ENCODE measurements around the gene BCAS1.

BCAS1 gene

DNA sequence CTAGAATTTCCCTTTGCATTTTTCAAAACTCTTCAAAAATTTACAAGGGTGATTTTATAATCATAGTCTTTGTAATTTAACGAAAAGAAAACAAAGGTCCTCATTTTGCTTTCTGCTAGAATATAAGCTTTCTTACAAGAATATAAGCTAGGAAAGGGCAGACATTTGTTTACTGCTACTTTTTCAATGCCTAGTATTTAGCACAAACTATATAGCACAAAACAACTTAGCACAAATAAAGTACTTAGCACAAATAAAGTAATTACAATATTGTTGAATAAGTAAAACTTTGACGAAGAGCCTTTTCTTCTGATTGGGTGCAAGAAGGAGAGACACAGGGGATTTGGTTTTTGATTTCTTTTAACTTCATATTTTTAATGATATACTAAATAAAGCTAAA is 87.8 kb downstream of the BCAS1 start:
- no peak overlapping the region for H3K4me3 ChIP-seq (ENCODE audit: low read depth, low read length)
- DNase-seq, result no peak
- peaks cover 40% of the 10 kb centered on the region for H3K27me3 ChIP-seq
- H3K9me3 ChIP-seq, result no peaks in the 10 kb centered on the region
- H3K36me3 ChIP-seq, result no peaks in the 10 kb centered on the region
- TF ChIP-seq, protein P1, sequence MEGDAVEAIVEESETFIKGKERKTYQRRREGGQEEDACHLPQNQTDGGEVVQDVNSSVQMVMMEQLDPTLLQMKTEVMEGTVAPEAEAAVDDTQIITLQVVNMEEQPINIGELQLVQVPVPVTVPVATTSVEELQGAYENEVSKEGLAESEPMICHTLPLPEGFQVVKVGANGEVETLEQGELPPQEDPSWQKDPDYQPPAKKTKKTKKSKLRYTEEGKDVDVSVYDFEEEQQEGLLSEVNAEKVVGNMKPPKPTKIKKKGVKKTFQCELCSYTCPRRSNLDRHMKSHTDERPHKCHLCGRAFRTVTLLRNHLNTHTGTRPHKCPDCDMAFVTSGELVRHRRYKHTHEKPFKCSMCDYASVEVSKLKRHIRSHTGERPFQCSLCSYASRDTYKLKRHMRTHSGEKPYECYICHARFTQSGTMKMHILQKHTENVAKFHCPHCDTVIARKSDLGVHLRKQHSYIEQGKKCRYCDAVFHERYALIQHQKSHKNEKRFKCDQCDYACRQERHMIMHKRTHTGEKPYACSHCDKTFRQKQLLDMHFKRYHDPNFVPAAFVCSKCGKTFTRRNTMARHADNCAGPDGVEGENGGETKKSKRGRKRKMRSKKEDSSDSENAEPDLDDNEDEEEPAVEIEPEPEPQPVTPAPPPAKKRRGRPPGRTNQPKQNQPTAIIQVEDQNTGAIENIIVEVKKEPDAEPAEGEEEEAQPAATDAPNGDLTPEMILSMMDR (IDR thresholded peaks at IDR 0.05; ENCODE audit: low read depth, low read length), result no peak
- H3K4me1 ChIP-seq, result no peaks in the 10 kb centered on the region

DNA sequence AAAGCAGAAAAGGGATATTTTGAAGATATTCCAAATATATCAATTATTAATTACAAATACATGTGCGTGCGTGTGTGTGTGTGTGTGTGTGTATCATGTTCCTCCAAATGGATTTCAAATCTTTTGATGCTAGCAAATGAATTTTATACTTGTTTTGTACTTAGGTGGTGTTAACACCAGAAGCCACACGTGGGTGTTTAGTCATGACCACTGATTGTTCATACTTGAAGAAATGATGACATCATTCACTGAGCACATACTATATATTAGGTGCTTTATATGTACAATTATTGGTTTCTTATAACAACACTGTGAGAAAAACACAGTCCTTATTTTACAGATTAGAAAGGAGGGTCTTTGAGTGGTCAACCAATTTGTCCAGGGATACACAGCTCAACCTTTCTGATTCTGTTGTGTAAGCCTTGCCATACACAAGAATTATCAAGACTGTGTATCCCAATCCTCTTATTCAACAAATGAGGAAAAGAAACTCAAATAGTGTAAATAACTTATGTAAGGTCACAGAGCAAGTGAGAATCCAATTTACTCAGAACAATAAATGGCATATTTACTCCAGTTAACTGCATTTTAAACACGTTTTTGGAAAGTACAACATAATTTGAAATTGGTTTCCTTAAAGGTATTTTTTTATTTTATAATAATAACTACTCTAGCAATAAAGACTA is 88.5 kb downstream of the BCAS1 start:
- peaks cover 38% of the 10 kb centered on the region for H3K27me3 ChIP-seq
- DNase-seq, result no peak
- no peaks in the 10 kb centered on the region for H3K36me3 ChIP-seq
- H3K9me3 ChIP-seq, result no peaks in the 10 kb centered on the region
- H3K4me1 ChIP-seq, result no peaks in the 10 kb centered on the region
- H3K4me3 ChIP-seq (ENCODE audit: low read depth, low read length), result no peak overlapping the region
- TF ChIP-seq, protein P1 (IDR thresholded peaks at IDR 0.05; ENCODE audit: low read depth, low read length), result no peak

DNA sequence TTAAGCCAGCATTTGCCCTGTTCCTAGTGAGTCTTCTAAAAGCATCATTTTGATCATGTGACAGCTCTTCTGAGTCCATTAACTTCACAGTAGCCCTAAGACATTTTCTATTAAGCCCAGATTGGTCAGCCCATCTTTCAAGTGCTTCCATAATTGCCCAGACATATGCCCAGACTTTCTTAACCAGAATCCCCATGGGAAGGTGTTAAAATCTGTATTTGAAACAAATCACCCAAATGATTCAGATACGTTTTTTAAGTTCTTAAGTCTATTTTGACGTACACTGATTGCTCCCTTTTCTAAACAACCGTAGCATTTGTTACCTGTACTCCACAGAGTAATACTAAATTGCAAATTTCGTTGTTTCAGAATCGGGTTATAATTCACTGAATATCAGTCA is 89.3 kb downstream of the BCAS1 start:
- H3K27me3 ChIP-seq, result peaks cover 38% of the 10 kb centered on the region
- TF ChIP-seq, protein P1 (IDR thresholded peaks at IDR 0.05; ENCODE audit: low read depth, low read length), result no peak
- H3K9me3 ChIP-seq, result no peaks in the 10 kb centered on the region
- H3K4me3 ChIP-seq (ENCODE audit: low read depth, low read length), result no peak overlapping the region
- DNase-seq, result no peak
- no peaks in the 10 kb centered on the region for H3K4me1 ChIP-seq
- no peaks in the 10 kb centered on the region for H3K36me3 ChIP-seq

DNA sequence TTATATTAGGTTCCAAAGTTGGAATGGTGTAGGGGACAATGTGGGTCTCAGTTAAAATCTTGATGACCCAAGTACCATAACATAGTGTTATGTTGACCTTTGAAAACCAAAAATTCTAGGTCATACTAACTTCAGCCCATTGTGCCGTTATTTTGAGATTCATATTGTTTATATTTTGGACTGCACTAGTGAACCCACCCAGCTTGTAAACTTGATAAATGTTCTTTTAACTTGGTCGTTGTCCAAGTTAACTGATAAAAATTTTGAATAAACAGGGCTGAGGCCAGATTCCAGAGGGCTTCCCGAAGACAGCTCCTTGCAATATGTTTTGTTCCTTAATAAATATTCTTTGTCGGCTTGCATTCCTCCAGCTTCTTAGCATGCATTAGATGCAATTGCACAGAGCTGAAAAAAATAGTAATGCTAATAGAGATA is 90.3 kb downstream of the BCAS1 start:
- DNase-seq, result no peak
- Histone ChIP-seq H3K9me3 (no peaks in the 10 kb centered on the region), H3K36me3 (no peaks in the 10 kb centered on the region), H3K27me3 (peaks cover 32% of the 10 kb centered on the region), H3K4me1 (no peaks in the 10 kb centered on the region), H3K4me3 (ENCODE audit: low read depth, low read length) (no peak overlapping the region)
- TF ChIP-seq, protein P1 (IDR thresholded peaks at IDR 0.05; ENCODE audit: low read depth, low read length), result no peak

DNA sequence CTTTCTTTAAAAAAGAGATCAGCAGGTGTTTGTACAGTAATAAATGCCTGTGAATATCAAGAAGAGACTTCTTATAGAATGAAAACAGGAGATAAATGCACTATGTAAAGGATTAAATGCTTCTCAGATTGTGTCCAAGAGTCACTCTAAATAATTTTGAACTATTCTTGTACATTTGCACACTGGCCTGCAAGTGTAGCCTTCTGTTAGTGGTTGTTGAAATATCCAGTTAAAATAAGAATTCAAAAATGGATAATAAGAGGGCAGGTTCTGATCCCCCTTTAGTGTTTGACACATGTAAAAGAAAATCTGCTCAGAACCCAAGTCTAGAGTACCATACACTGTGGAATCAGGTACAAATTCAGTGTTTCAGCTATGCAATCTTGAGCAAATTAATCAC is 91.9 kb downstream of the BCAS1 start:
- TF ChIP-seq, protein P1 (IDR thresholded peaks at IDR 0.05; ENCODE audit: low read depth, low read length), result no peak
- no peak for DNase-seq
- no peaks in the 10 kb centered on the region for H3K36me3 ChIP-seq
- peaks cover 18% of the 10 kb centered on the region for H3K27me3 ChIP-seq
- no peaks in the 10 kb centered on the region; the same call in 1 of the 2 replicates for H3K9me3 ChIP-seq
- H3K4me3 ChIP-seq (ENCODE audit: low read depth, low read length), result no peak overlapping the region
- no peaks in the 10 kb centered on the region for H3K4me1 ChIP-seq

DNA sequence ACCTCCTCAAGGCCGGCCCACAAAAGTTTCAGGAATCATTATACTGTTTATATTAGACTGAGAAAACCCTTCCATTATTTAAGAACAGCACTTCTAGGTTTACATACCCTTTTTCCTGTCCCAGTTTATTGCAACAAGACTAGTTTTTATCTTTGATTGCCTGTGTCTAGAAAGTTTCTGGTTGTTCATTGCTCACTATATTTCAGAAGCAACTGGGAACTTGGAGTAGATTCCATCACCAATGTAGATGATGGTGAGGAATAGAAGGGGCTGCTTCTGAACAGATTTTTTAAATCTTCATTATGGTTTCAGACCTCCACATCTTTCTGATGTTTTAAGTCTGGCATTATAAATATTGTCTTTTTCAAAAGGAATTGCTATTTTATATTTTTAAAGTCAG is 93.0 kb downstream of the BCAS1 start:
- TF ChIP-seq, protein P1 (IDR thresholded peaks at IDR 0.05; ENCODE audit: low read depth, low read length), result no peak

More for the DNA sequence above, 93.0 kb downstream of the BCAS1 start:
- H3K4me1 ChIP-seq, result no peaks in the 10 kb centered on the region
- DNase-seq, result no peak
- H3K36me3 ChIP-seq, result no peaks in the 10 kb centered on the region
- no peak overlapping the region for H3K4me3 ChIP-seq (ENCODE audit: low read depth, low read length)
- H3K9me3 ChIP-seq, result no peaks in the 10 kb centered on the region; the same call in 1 of the 2 replicates
- peaks cover 7% of the 10 kb centered on the region for H3K27me3 ChIP-seq
